ENCODE measurements around the gene CADM4. TPM values are rescaled to one million over a fixed set of nuclear protein-coding genes. Genes with fewer than 3 reads are reported as not detected.
"Not testable (repeated sequence)": the region's sequence is repeated elsewhere in the genome, so short reads cannot be mapped to it uniquely, and the experiment has no call there.

Gene CADM4
- total RNA-seq, 1 experiment from 2014 or later, result 28.7 TPM

GRCh38 chr19:43652546-43652874 lies 12.9 kb upstream of the CADM4 start:
- intact Hi-C loops (cut with micrococcal nuclease), result no loop called here
- RAD21 ChIA-PET (ENCODE audit: low non-redundant PET in 1 of 2, low total read pairs in 2 of 2, uncharacterized antibody in 2 of 2, unreplicated experiment in 2 of 2), result no interaction called here
- no peak overlapping the region for H3K9ac ChIP-seq (ENCODE audit: low read length)
- POLR2A ChIA-PET, result no interaction called here
- H3K79me2 ChIP-seq (ENCODE audit: insufficient read depth, low read length), result peaks cover 4% of the 10 kb centered on the region; the same call in 1 of the 2 replicates
- H3K27me3 ChIP-seq (ENCODE audit: insufficient read depth, low read length), result no peaks in the 10 kb centered on the region
- no peak overlapping the region for H3K4me3 ChIP-seq (replicated peaks in 1 of 2; ENCODE audit: low read depth in 1 of 2, low read length in 2 of 2)
- H3K27ac ChIP-seq (ENCODE audit: low read depth, low read length), result no peak overlapping the region; the same call in 1 of the 2 replicates
- DNase-seq (ENCODE audit: low read depth, low spot score) (no peak), ATAC-seq (peak; percentile 20; the same call in 1 of the 2 replicates)
- H3K36me3 ChIP-seq (ENCODE audit: control insufficient read depth in 1 of 2, insufficient read depth in 2 of 2, low read length in 2 of 2), result peaks cover 35 to 62% of the 10 kb centered on the region in 2 experiments
- no peak overlapping the region for H2AFZ ChIP-seq (ENCODE audit: low read depth, low read length, poor library complexity, severe bottlenecking)
- H3K9me2 ChIP-seq (ENCODE audit: insufficient read depth), result no peaks in the 10 kb centered on the region
- H4K20me1 ChIP-seq (ENCODE audit: insufficient read depth), result no peaks in the 10 kb centered on the region
- no peaks in the 10 kb centered on the region for H3K4me1 ChIP-seq (ENCODE audit: control insufficient read depth in 1 of 2, insufficient read depth in 2 of 2, low read length in 2 of 2)
- H3K9me3 ChIP-seq (ENCODE audit: control insufficient read depth in 1 of 2, insufficient read depth in 1 of 2, low read depth in 1 of 2, low read length in 2 of 2), result no peaks in the 10 kb centered on the region
- no peak overlapping the region for H3K4me2 ChIP-seq (ENCODE audit: low read length)
- CTCF ChIA-PET, result interaction anchor here (0.6 kb wide), 1 partner anchor 10 kb away, joined by 4 read pairs; no protein-coding TSS in a partner anchor
- no TSS peak for BruUV-seq (replicated peaks)
- TF ChIP-seq SIN3A (IDR thresholded peaks at IDR 0.05; ENCODE audit: low read depth), result no peak

GRCh38 chr19:43651758-43652545 lies 12.3 kb upstream of the CADM4 start:
- ChIA-PET CTCF (no interaction called here), RAD21 (ENCODE audit: low non-redundant PET in 1 of 2, low total read pairs in 2 of 2, uncharacterized antibody in 2 of 2, unreplicated experiment in 2 of 2) (no interaction called here), POLR2A (no interaction called here)
- Histone ChIP-seq H3K9me2 (ENCODE audit: insufficient read depth) (no peaks in the 10 kb centered on the region), H3K4me3 (replicated peaks in 1 of 2; ENCODE audit: low read depth in 1 of 2, low read length in 2 of 2) (no peak overlapping the region), H2AFZ (ENCODE audit: low read depth, low read length, poor library complexity, severe bottlenecking) (no peak overlapping the region), H3K36me3 (ENCODE audit: control insufficient read depth in 1 of 2, insufficient read depth in 2 of 2, low read length in 2 of 2) (peaks cover 35 to 60% of the 10 kb centered on the region in 2 experiments), H3K27ac (ENCODE audit: low read depth, low read length) (no peak overlapping the region; the same call in 1 of the 2 replicates), H3K79me2 (ENCODE audit: insufficient read depth, low read length) (no peaks in the 10 kb centered on the region), H3K27me3 (ENCODE audit: insufficient read depth, low read length) (no peaks in the 10 kb centered on the region), H3K4me1 (ENCODE audit: control insufficient read depth in 1 of 2, insufficient read depth in 2 of 2, low read length in 2 of 2) (no peaks in the 10 kb centered on the region), H3K9me3 (ENCODE audit: control insufficient read depth in 1 of 2, insufficient read depth in 1 of 2, low read depth in 1 of 2, low read length in 2 of 2) (no peaks in the 10 kb centered on the region), H3K9ac (ENCODE audit: low read length) (no peak overlapping the region), H3K4me2 (ENCODE audit: low read length) (no peak overlapping the region), H4K20me1 (ENCODE audit: insufficient read depth) (no peaks in the 10 kb centered on the region)
- BruUV-seq (replicated peaks), result no TSS peak
- intact Hi-C loops (cut with micrococcal nuclease), result no loop called here
- TF ChIP-seq ZFX (IDR thresholded peaks at IDR 0.05), result no peak
- TF ChIP-seq, protein P1, sequence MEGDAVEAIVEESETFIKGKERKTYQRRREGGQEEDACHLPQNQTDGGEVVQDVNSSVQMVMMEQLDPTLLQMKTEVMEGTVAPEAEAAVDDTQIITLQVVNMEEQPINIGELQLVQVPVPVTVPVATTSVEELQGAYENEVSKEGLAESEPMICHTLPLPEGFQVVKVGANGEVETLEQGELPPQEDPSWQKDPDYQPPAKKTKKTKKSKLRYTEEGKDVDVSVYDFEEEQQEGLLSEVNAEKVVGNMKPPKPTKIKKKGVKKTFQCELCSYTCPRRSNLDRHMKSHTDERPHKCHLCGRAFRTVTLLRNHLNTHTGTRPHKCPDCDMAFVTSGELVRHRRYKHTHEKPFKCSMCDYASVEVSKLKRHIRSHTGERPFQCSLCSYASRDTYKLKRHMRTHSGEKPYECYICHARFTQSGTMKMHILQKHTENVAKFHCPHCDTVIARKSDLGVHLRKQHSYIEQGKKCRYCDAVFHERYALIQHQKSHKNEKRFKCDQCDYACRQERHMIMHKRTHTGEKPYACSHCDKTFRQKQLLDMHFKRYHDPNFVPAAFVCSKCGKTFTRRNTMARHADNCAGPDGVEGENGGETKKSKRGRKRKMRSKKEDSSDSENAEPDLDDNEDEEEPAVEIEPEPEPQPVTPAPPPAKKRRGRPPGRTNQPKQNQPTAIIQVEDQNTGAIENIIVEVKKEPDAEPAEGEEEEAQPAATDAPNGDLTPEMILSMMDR (IDR thresholded peaks at IDR 0.05 in 2 of 3, conservative IDR thresholded peaks at IDR 0.05 in 1 of 3; ENCODE audit: borderline replicate concordance in 1 of 3, insufficient read depth in 1 of 3, low read depth in 2 of 3, low read length in 2 of 3), result peak; percentile 32 to 83 (median 72); a peak in 5 of 6 replicates
- TF ChIP-seq RAD21 (IDR thresholded peaks at IDR 0.05; ENCODE audit: low read depth), result peak; percentile 63
- no peak for DNase-seq (ENCODE audit: low read depth, low spot score)
- peak; percentile 85 for ATAC-seq

DNA sequence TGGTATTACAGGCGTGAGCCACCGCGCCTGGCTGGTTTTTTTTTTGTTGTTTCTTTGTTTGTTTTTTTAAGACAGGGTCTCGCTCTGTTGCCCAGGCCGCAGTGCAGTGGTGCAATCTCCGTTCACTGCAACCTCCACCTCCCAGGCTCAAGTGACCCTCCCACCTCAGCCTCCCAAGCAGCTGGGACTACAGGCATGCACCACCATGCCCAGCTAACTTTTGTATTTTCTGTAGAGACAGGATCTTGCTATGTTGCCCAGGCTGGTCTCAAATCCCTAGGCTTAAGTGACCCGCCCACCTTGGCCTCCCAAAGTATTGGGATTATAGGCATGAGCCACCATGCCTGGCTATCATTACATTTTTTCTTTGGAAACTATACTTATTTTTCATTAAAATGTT lies 10.6 kb upstream of the CADM4 start:
- H3K36me3 ChIP-seq (ENCODE audit: control insufficient read depth in 1 of 2, insufficient read depth in 2 of 2, low read length in 2 of 2), result peaks cover 29 to 57% of the 10 kb centered on the region in 2 experiments
- H2AFZ ChIP-seq (ENCODE audit: low read depth, low read length, poor library complexity, severe bottlenecking); DNase-seq (ENCODE audit: low read depth, low spot score); H3K27me3 ChIP-seq (ENCODE audit: insufficient read depth, low read length); H4K20me1 ChIP-seq (ENCODE audit: insufficient read depth); intact Hi-C loops (cut with micrococcal nuclease); RAD21 ChIA-PET (ENCODE audit: low non-redundant PET in 1 of 2, low total read pairs in 2 of 2, uncharacterized antibody in 2 of 2, unreplicated experiment in 2 of 2); H3K9me3 ChIP-seq (ENCODE audit: control insufficient read depth in 1 of 2, insufficient read depth in 1 of 2, low read depth in 1 of 2, low read length in 2 of 2); H3K9ac ChIP-seq (ENCODE audit: low read length); H3K4me3 ChIP-seq (replicated peaks in 1 of 2; ENCODE audit: low read depth in 1 of 2, low read length in 2 of 2); H3K4me1 ChIP-seq (ENCODE audit: control insufficient read depth in 1 of 2, insufficient read depth in 2 of 2, low read length in 2 of 2); H3K79me2 ChIP-seq (ENCODE audit: insufficient read depth, low read length); H3K9me2 ChIP-seq (ENCODE audit: insufficient read depth); ATAC-seq; BruUV-seq (replicated peaks); H3K4me2 ChIP-seq (ENCODE audit: low read length); H3K27ac ChIP-seq (ENCODE audit: low read depth, low read length); CTCF ChIA-PET: not testable (repeated sequence)
- POLR2A ChIA-PET, result interaction anchor here (1.4 kb wide), 1 partner anchor 18 kb away, joined by 4 read pairs; no protein-coding TSS in a partner anchor
